Smooth muscle cell (in vitro differentiated cells): Measurements from ENCODE around the gene RAD51AP2. TPM values are rescaled to one million over a fixed set of nuclear protein-coding genes. Genes with fewer than 3 reads are reported as not detected.

Experiments used
- DNase-seq: peaks from one replicate; lab custom pipeline; 2025; ENCODE audit not compliant: unreplicated experiment; lab: John Stamatoyannopoulos, UW
- H2AFZ ChIP-seq: fragments of 200-600 bp; sonication (generic); 2 replicates; pipeline ENCODE4 v1.6.0; 2016; ENCODE audit warnings: antibody characterized with exemption, low read depth, mild to moderate bottlenecking
- H3F3A ChIP-seq: fragments of 200-600 bp; sonication (generic); 2 replicates; pipeline ENCODE4 v1.6.0; 2017; ENCODE audit warnings: antibody characterized with exemption, low read depth
- H3K27ac ChIP-seq: fragments of 200-600 bp; sonication (generic); 2 replicates; pipeline ENCODE4 v1.5.1; 2016; ENCODE audit warnings: low read depth, mild to moderate bottlenecking
- H3K27me3 ChIP-seq: fragments of 200-600 bp; sonication (generic); 2 replicates; pipeline ENCODE4 v1.6.1; 2016; ENCODE audit warnings: low read depth, mild to moderate bottlenecking
- H3K36me3 ChIP-seq: fragments of 200-600 bp; sonication (generic); 2 replicates; pipeline ENCODE4 v1.5.1; 2016; ENCODE audit warnings: low read depth
- H3K4me1 ChIP-seq: fragments of 200-600 bp; sonication (generic); 2 replicates; pipeline ENCODE4 v1.5.1; 2016; ENCODE audit warnings: low read depth
- H3K4me2 ChIP-seq: fragments of 200-600 bp; sonication (generic); 2 replicates; pipeline ENCODE4 v1.6.0; 2016; ENCODE audit warnings: mild to moderate bottlenecking
- H3K4me3 ChIP-seq: fragments of 200-600 bp; sonication (generic); 2 replicates; pipeline ENCODE4 v1.5.1; 2016; ENCODE audit warnings: mild to moderate bottlenecking
- H3K79me2 ChIP-seq: fragments of 200-600 bp; sonication (generic); 2 replicates; pipeline ENCODE4 v1.6.0; 2016; ENCODE audit warnings: low read depth, mild to moderate bottlenecking
- H3K9ac ChIP-seq: fragments of 200-600 bp; sonication (generic); 2 replicates; pipeline ENCODE4 v1.6.0; 2016; ENCODE audit warnings: low read depth
- H3K9me3 ChIP-seq: fragments of 200-600 bp; sonication (generic); replicated peaks from 2 replicates; pipeline ENCODE4 v1.5.1; 2016; ENCODE audit warnings: low read depth
- H4K20me1 ChIP-seq: fragments of 200-600 bp; sonication (generic); 2 replicates; pipeline ENCODE4 v1.6.0; 2016; ENCODE audit warnings: low read depth
- WGBS: methylation state at CpG from one replicate; pipeline ENCODE4 v1.1.7; 2016; ENCODE audit warnings: low lambda C conversion rate; 5-methylcytosine and 5-hydroxymethylcytosine counted together
- polyA plus RNA-seq: library from polyadenylated mRNA; unstranded; fragments of >200 nt; fragmentation: Nextera tagmentation; extraction: Ambion mirVana; gene quantifications from 2 replicates; pipeline ENCODE4 v1.2.1, GENCODE V29; 2016
- total RNA-seq: library from RNA; depleted of rRNA; stranded (reverse); fragments of >200 nt; gene quantifications from 2 replicates; pipeline ENCODE4 v1.2.3, GENCODE V29; 2014
- TF ChIP-seq, protein P1 (sequence below): fragments of 200-600 bp; sonication (generic); IDR thresholded peaks from 2 replicates; pipeline ENCODE4 v1.5.1; 2017; ENCODE audit warnings: borderline replicate concordance, mild to moderate bottlenecking, antibody characterized with exemption; ENCODE audit not compliant: insufficient read depth, poor library complexity, severe bottlenecking

RAD51AP2 gene
- total and polyA plus RNA-seq, 2 experiments from 2014 or later: 0.04 to 0.06 TPM

DNA sequence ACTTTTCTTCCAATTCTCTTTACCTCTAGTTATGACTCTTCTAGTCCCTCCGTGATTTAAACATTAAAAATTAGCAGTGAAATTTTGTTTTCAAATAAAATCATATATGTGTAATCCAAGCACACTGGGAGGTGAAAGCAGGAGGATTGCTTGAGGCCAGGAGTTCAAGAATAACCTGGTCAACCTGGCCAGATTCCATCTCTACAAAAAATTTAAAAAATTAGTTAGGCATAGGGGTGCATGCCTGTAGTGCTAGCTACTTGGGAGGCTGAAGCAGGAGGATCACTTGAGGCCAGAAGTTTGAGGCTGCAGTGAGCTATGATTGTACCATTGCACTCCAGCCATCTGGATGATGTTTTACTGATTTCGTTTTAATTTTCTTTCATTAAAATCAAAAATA is 15.3 kb upstream of the RAD51AP2 start:
- Histone ChIP-seq H3K9me3 (no peaks in the 10 kb centered on the region), H3K4me1 (no peaks in the 10 kb centered on the region), H3K4me2 (no peak overlapping the region), H3K4me3 (no peak overlapping the region), H3K27me3 (peaks cover 5% of the 10 kb centered on the region), H3K79me2 (no peaks in the 10 kb centered on the region), H3F3A (peaks cover 3% of the 10 kb centered on the region), H2AFZ (no peak overlapping the region), H3K27ac (no peak overlapping the region), H3K36me3 (no peaks in the 10 kb centered on the region), H4K20me1 (no peaks in the 10 kb centered on the region), H3K9ac (no peak overlapping the region)
- TF ChIP-seq, protein P1, sequence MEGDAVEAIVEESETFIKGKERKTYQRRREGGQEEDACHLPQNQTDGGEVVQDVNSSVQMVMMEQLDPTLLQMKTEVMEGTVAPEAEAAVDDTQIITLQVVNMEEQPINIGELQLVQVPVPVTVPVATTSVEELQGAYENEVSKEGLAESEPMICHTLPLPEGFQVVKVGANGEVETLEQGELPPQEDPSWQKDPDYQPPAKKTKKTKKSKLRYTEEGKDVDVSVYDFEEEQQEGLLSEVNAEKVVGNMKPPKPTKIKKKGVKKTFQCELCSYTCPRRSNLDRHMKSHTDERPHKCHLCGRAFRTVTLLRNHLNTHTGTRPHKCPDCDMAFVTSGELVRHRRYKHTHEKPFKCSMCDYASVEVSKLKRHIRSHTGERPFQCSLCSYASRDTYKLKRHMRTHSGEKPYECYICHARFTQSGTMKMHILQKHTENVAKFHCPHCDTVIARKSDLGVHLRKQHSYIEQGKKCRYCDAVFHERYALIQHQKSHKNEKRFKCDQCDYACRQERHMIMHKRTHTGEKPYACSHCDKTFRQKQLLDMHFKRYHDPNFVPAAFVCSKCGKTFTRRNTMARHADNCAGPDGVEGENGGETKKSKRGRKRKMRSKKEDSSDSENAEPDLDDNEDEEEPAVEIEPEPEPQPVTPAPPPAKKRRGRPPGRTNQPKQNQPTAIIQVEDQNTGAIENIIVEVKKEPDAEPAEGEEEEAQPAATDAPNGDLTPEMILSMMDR: no peak
- no peak for DNase-seq
- 85% methylated on average over 2 of the region's 2 CpGs for WGBS

DNA sequence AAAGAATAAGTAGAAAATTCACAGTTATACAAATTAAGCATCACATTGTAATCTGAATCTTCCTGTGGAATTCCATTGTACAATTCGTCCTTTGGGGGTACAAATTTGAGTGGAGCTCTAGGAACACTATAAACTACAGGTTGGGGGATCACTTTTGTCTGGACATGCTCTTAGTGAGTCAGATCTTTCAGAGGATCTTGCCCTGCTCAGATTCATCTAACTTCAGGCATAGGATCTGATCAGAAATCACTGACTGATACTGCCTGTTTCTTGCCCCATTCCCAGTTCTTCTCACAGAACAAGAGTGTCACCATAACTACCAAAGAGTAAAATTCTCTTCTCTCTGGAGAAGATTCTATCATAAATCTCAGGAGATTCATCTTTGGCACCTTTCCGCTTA is 11.5 kb upstream of the RAD51AP2 start:
- Histone ChIP-seq H4K20me1 (no peaks in the 10 kb centered on the region), H3K79me2 (no peaks in the 10 kb centered on the region), H3K9me3 (no peaks in the 10 kb centered on the region), H3K4me3 (no peak overlapping the region), H3K27ac (no peak overlapping the region), H3K4me1 (no peaks in the 10 kb centered on the region), H3K27me3 (peaks cover 5% of the 10 kb centered on the region), H2AFZ (no peak overlapping the region), H3K36me3 (no peaks in the 10 kb centered on the region), H3F3A (no peaks in the 10 kb centered on the region), H3K9ac (no peak overlapping the region), H3K4me2 (no peak overlapping the region)
- TF ChIP-seq, protein P1: no peak
- WGBS: 87% methylated on average over 2 of the region's 2 CpGs
- DNase-seq: no peak

DNA sequence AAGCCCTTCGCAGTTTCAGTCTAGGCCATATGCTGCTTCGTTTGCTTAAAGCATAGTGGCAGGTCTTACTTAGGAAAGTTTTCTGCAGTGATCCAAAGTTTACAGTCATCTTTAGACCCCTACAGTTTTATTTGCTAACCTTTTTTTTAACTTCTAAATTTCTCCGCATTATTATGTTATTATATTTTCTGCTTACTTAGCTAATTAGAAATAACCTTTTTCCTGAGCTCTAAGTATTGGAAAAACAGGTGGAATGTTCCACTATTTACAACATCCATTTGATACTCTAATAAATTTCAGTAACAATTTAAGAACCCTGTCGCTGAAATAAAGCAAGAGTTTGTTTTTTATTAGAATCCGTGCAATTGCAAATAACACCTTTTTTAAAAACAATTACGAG is 4.1 kb upstream of the RAD51AP2 start:
- no peak for DNase-seq
- no peaks in the 10 kb centered on the region for H4K20me1 ChIP-seq
- H2AFZ ChIP-seq: no peak overlapping the region
- no peaks in the 10 kb centered on the region for H3K79me2 ChIP-seq
- no peaks in the 10 kb centered on the region for H3F3A ChIP-seq
- H3K4me2 ChIP-seq: no peak overlapping the region
- H3K9ac ChIP-seq: no peak overlapping the region
- TF ChIP-seq, protein P1: no peak
- no peaks in the 10 kb centered on the region for H3K9me3 ChIP-seq
- H3K4me3 ChIP-seq: no peak overlapping the region
- no peaks in the 10 kb centered on the region for H3K27me3 ChIP-seq
- peaks cover 18% of the 10 kb centered on the region for H3K4me1 ChIP-seq
- H3K36me3 ChIP-seq: no peaks in the 10 kb centered on the region
- 94% methylated on average over 6 of the region's 6 CpGs for WGBS
- no peak overlapping the region for H3K27ac ChIP-seq

DNA sequence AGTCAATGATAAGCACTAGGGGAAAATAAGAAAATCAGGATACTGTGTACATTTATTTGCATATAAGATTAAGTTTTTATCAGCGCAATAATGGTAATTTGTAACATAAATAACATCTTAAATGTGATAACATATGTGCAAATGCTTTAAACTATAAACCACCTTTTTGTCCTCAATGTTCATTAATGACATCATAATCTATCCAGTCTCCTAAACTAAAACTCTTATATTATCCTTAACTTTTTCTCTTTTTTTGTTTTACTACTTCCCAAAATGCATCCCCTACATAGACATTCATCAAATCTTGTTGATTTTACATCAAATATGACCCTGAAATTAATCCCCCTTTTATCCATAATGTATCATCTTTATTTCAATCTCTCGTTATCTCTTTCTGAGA is 3.4 kb upstream of the RAD51AP2 start:
- no peaks in the 10 kb centered on the region for H4K20me1 ChIP-seq
- no peak overlapping the region for H3K4me2 ChIP-seq
- DNase-seq: no peak
- H3K36me3 ChIP-seq: no peaks in the 10 kb centered on the region
- no peaks in the 10 kb centered on the region for H3K79me2 ChIP-seq
- no peak overlapping the region for H3K4me3 ChIP-seq
- TF ChIP-seq, protein P1: no peak
- H3K9ac ChIP-seq: no peak overlapping the region
- H3K27me3 ChIP-seq: no peaks in the 10 kb centered on the region
- 93% methylated on average over 2 of the region's 2 CpGs for WGBS
- peaks cover 18% of the 10 kb centered on the region for H3K4me1 ChIP-seq
- H2AFZ ChIP-seq: no peak overlapping the region
- no peaks in the 10 kb centered on the region for H3K9me3 ChIP-seq
- H3F3A ChIP-seq: no peaks in the 10 kb centered on the region
- no peak overlapping the region for H3K27ac ChIP-seq
